ENCODE data around the gene TAPBPL.
"Not testable (repeated sequence)": the region's sequence is repeated elsewhere in the genome, so short reads cannot be mapped to it uniquely, and the experiment has no call there.

Gene TAPBPL

GRCh38 chr12:6493497-6494257, 41.8 kb downstream of the TAPBPL start, which contains the start of gene NCAPD2:
NCAPD2 (plus strand) TSS chr12:6494102; CDS start chr12:6495099, 997 bp downstream.
- peak; percentile 85 for DNase-seq

GRCh38 chr12:6494258-6494743, 42.5 kb downstream of the TAPBPL start:
- no peak for DNase-seq

GRCh38 chr12:6494968-6495367, 43.1 kb downstream of the TAPBPL start:
- no peak for DNase-seq

- not testable (repeated sequence) for DNase-seq
Observed at GRCh38 chr12:6497291-6497690, 45.4 kb downstream of the TAPBPL start.

GRCh38 chr12:6500466-6500865, 48.6 kb downstream of the TAPBPL start:
- no peak for DNase-seq

DNA sequence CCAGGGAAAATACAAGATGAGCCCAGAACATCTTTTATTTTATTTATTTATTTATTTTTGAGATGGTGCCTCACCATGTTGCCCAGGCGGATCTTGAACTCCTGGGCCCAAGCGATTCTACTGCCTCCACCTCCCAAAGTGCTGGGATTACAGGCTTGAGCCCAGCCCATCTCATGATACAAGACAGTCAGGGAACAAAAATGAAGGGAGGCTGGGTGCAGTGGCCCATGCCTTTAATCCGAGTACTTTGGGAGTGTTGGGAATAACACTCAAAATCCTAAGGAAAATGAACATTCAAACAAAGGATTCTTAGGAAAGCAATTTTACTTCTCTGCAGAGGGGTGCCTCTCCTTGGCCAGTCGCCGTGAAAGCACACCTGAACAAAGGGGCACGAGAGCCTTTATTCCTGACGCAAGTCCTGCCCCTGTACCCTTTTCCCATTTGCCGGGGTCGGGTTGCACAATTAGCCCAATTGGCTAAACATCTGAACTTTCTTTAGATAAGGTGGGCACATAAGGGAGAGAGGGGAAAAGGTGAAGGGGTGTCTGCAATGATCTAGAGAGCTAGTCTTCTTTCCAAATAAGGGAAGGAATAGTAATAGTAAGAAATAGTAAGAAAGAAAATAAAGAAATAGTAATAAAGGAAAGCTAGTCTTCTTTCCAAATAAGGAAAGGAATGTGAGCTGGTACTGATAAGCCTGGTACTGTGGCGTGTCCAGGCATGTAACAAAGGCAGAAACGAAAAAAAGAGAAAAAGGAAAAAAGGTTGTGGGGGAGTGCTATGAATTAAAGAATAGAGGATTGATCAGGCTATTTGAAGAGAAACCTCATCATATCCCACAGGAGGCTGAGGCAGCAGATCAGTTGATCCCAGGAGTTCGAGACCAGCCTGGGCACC, 55.5 kb downstream of the TAPBPL start:
- no peak for DNase-seq

- no peak for DNase-seq
Observed at GRCh38 chr12:6508087-6508486, 56.2 kb downstream of the TAPBPL start.
